ENCODE results near the gene SOX10. TPM values are rescaled to one million over a fixed set of nuclear protein-coding genes. Genes with fewer than 3 reads are reported as not detected.

SOX10 gene
- total RNA-seq, 1 donor from 2014 or later, result not detected

GRCh38 chr22:37973271-37974170 is 10.8 kb downstream of the SOX10 start:
- DNase-seq (ENCODE audit: low spot score), result no peak
- Mint-ChIP-seq H3K9me3 (no peaks in the 10 kb centered on the region), H3K27ac (no peak overlapping the region), H3K4me1 (ENCODE audit: low read depth) (no peaks in the 10 kb centered on the region), H3K4me3 (ENCODE audit: low read depth) (no peak overlapping the region), H3K27me3 (ENCODE audit: low read depth) (no peaks in the 10 kb centered on the region), H3K36me3 (ENCODE audit: low read depth) (peaks cover 6% of the 10 kb centered on the region)
- intact Hi-C loops (cut with micrococcal nuclease), result no loop called here

- H3K27ac Mint-ChIP-seq, result no peak overlapping the region
Observed at GRCh38 chr22:37972527-37972926, 11.8 kb downstream of the SOX10 start.

GRCh38 chr22:37971475-37972434 is 12.6 kb downstream of the SOX10 start:
- intact Hi-C loops (cut with micrococcal nuclease), result no loop called here
- Mint-ChIP-seq H3K36me3 (ENCODE audit: low read depth) (peaks cover 19% of the 10 kb centered on the region), H3K4me3 (ENCODE audit: low read depth) (no peak overlapping the region), H3K9me3 (no peaks in the 10 kb centered on the region), H3K27me3 (ENCODE audit: low read depth) (no peaks in the 10 kb centered on the region), H3K27ac (no peak overlapping the region), H3K4me1 (ENCODE audit: low read depth) (no peaks in the 10 kb centered on the region)
- no peak for DNase-seq (ENCODE audit: low spot score)

More at GRCh38 chr22:37972527-37972926, 11.8 kb downstream of the SOX10 start:
- no peaks in the 10 kb centered on the region for H3K4me1 Mint-ChIP-seq (ENCODE audit: low read depth)
- intact Hi-C loops (cut with micrococcal nuclease), result no loop called here
- H3K9me3 Mint-ChIP-seq, result no peaks in the 10 kb centered on the region
- H3K4me3 Mint-ChIP-seq (ENCODE audit: low read depth), result no peak overlapping the region
- no peak for DNase-seq (ENCODE audit: low spot score)
- peaks cover 13% of the 10 kb centered on the region for H3K36me3 Mint-ChIP-seq (ENCODE audit: low read depth)
- no peaks in the 10 kb centered on the region for H3K27me3 Mint-ChIP-seq (ENCODE audit: low read depth)

DNA sequence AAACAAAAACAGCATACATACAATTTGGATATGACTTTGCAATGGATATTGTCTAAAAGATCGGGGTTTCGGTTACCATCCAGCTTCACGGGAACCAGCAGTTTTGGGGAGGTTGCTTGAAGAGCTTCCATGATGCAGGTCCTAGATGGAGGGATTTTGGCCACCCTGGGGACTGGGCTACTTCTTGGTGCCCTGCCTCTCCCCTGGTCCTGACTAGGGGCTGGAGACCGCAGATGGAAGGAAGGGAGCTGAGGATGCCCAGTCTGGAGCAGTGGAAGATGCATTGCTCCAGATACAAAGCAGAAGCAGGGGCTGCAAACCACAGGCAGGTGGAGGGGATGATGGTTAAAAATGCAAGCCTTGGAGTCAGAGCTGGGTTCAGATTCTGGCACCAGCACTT is 13.5 kb downstream of the SOX10 start:
- no peak overlapping the region for H3K27ac Mint-ChIP-seq
- intact Hi-C loops (cut with micrococcal nuclease), result no loop called here
- no peaks in the 10 kb centered on the region for H3K4me1 Mint-ChIP-seq (ENCODE audit: low read depth)
- no peak for DNase-seq (ENCODE audit: low spot score)
- no peak overlapping the region for H3K4me3 Mint-ChIP-seq (ENCODE audit: low read depth)
- no peaks in the 10 kb centered on the region for H3K27me3 Mint-ChIP-seq (ENCODE audit: low read depth)
- no peaks in the 10 kb centered on the region for H3K9me3 Mint-ChIP-seq
- H3K36me3 Mint-ChIP-seq (ENCODE audit: low read depth), result peaks cover 23% of the 10 kb centered on the region

DNA sequence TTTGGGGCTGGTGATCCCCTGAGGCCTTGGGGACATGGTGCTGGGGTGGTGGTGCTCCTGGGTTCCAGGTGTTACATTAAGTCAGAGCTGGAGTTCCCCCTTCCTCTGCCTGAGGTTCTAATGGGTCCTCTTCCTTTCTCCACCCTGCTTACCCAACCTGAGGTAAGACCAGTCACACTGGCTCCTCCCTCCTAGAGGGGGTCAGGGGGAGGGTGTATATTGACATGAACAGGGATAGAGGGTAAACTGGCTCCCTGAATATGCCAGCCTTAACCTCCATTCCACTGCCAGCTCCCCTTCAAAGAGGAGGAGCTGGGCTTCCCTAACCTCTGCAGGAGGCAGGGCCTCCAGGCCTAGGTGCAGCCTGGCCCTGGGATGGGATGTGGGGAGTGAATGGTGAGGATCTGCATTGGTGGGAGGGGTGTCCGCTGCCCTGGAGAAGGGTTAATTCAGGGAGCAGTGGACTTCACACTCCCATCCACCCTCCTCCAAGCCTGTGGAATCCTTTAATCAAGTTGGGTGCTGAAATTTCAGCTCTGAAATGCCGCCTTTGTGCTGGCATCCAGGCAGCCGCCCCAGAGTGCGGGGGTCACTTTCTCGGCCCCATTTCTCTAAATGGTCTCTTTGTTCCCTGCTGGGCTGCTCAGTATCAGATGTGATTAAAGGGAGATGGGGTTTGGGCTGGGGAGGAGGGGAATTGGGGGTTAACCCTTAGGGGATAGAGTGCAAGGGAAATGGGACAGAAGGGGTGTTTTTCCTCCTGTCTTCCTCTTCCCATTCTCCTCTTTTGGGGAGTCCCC is 15.7 kb downstream of the SOX10 start:
- Mint-ChIP-seq H3K4me1 (ENCODE audit: low read depth) (no peaks in the 10 kb centered on the region), H3K9me3 (no peaks in the 10 kb centered on the region), H3K27ac (no peak overlapping the region), H3K27me3 (ENCODE audit: low read depth) (no peaks in the 10 kb centered on the region), H3K4me3 (ENCODE audit: low read depth) (no peak overlapping the region), H3K36me3 (ENCODE audit: low read depth) (peaks cover 28% of the 10 kb centered on the region)
- DNase-seq (ENCODE audit: low spot score), result no peak
- intact Hi-C loops (cut with micrococcal nuclease), result no loop called here

- no peaks in the 10 kb centered on the region for H3K4me1 Mint-ChIP-seq (ENCODE audit: low read depth)
- H3K9me3 Mint-ChIP-seq, result no peaks in the 10 kb centered on the region
- no peaks in the 10 kb centered on the region for H3K27me3 Mint-ChIP-seq (ENCODE audit: low read depth)
- intact Hi-C loops (cut with micrococcal nuclease), result no loop called here
- no peak overlapping the region for H3K27ac Mint-ChIP-seq
- DNase-seq (ENCODE audit: low spot score), result no peak
- no peak overlapping the region for H3K4me3 Mint-ChIP-seq (ENCODE audit: low read depth)
- H3K36me3 Mint-ChIP-seq (ENCODE audit: low read depth), result peaks cover 28% of the 10 kb centered on the region
Observed at GRCh38 chr22:37967637-37968451, 16.5 kb downstream of the SOX10 start.

DNA sequence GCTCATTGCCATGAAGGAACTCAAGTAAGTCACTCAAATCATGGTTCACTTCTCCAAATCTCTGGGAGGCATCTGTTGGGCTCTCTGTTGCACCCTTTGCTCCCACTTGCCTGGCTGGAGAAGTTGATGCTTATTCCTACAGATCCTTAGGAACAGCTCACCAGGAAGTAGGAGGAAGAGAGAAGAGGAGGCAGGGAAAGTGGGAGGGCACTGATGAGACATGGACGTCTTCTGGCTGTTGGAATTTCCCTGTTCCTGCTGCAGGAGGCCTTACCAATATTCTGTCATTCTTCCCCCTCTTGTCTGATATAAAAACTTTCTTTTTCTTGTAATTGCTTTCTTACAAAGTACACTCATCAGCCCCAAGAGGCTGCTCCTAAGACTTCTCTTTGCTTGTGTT is 17.2 kb downstream of the SOX10 start:
- intact Hi-C loops (cut with micrococcal nuclease), result no loop called here
- Mint-ChIP-seq H3K4me1 (ENCODE audit: low read depth) (no peaks in the 10 kb centered on the region), H3K4me3 (ENCODE audit: low read depth) (no peak overlapping the region), H3K9me3 (no peaks in the 10 kb centered on the region), H3K27me3 (ENCODE audit: low read depth) (no peaks in the 10 kb centered on the region), H3K36me3 (ENCODE audit: low read depth) (peaks cover 31% of the 10 kb centered on the region), H3K27ac (no peak overlapping the region)
- no peak for DNase-seq (ENCODE audit: low spot score)

- Mint-ChIP-seq H3K27me3 (ENCODE audit: low read depth) (no peaks in the 10 kb centered on the region), H3K27ac (no peak overlapping the region), H3K9me3 (no peaks in the 10 kb centered on the region), H3K4me1 (ENCODE audit: low read depth) (no peaks in the 10 kb centered on the region), H3K36me3 (ENCODE audit: low read depth) (peaks cover 40% of the 10 kb centered on the region), H3K4me3 (ENCODE audit: low read depth) (no peak overlapping the region)
- DNase-seq (ENCODE audit: low spot score), result no peak
- intact Hi-C loops (cut with micrococcal nuclease), result no loop called here
Observed at GRCh38 chr22:37965940-37966664, 18.3 kb downstream of the SOX10 start.

DNA sequence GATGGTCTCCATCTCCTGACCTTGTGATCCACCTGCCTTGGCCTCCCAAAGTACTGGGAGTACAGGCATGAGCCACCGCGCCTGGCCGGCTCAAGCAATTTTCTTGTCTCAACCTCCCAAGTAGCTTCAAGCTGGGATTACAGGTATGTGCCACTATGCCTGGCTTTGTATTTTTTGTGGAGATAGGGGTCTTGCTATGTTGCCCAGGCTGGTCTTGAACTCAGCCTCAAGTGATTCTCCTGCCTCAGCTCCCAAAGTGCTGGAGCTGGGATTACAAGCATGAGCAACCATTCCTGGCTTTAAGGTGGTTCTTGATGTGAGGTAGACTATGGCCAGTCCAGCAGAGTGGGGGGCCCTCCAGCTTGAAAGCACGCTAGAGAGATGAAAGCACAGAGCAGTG is 23.3 kb downstream of the SOX10 start:
- peaks cover 61% of the 10 kb centered on the region for H3K36me3 Mint-ChIP-seq (ENCODE audit: low read depth)

GRCh38 chr22:37959231-37959825 is 25.0 kb downstream of the SOX10 start:
- no peak overlapping the region for H3K27ac Mint-ChIP-seq
- H3K4me1 Mint-ChIP-seq (ENCODE audit: low read depth), result peaks cover 9% of the 10 kb centered on the region

More for the DNA sequence above, 23.3 kb downstream of the SOX10 start:
- H3K27me3 Mint-ChIP-seq (ENCODE audit: low read depth), result no peaks in the 10 kb centered on the region
- H3K27ac Mint-ChIP-seq, result no peak overlapping the region
- intact Hi-C loops (cut with micrococcal nuclease), result no loop called here
- no peak for DNase-seq (ENCODE audit: low spot score)
- no peaks in the 10 kb centered on the region for H3K9me3 Mint-ChIP-seq
- H3K4me3 Mint-ChIP-seq (ENCODE audit: low read depth), result no peak overlapping the region
- peaks cover 2% of the 10 kb centered on the region for H3K4me1 Mint-ChIP-seq (ENCODE audit: low read depth)

DNA sequence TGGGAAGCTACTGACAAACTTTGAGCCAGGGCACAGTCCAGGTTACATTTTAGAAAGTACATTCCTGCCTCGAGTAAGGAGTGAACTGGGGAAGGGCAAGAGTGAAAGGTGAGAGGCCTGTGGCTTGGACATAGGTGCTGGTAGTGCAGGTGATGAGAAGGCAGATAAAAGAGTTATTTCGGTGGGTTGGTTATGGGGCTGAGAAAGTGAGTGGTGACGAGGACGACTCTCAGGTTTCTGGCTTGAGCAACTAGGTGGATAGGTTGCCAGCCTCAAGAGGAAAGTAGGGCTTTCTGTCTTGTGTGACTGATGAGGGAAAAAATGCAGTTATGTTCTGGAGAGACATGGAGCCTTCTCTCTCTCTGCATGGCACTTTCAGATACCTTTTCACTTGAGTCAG is 27.1 kb downstream of the SOX10 start:
- Mint-ChIP-seq H3K4me3 (ENCODE audit: low read depth) (no peak overlapping the region), H3K27me3 (ENCODE audit: low read depth) (peaks cover 6% of the 10 kb centered on the region), H3K4me1 (ENCODE audit: low read depth) (peaks cover 18% of the 10 kb centered on the region), H3K9me3 (no peaks in the 10 kb centered on the region), H3K36me3 (ENCODE audit: low read depth) (peaks cover 54% of the 10 kb centered on the region), H3K27ac (no peak overlapping the region)
- no peak for DNase-seq (ENCODE audit: low spot score)
- intact Hi-C loops (cut with micrococcal nuclease), result no loop called here

More at GRCh38 chr22:37959231-37959825, 25.0 kb downstream of the SOX10 start:
- no peak for DNase-seq (ENCODE audit: low spot score)
- H3K9me3 Mint-ChIP-seq, result no peaks in the 10 kb centered on the region
- no peak overlapping the region for H3K4me3 Mint-ChIP-seq (ENCODE audit: low read depth)
- H3K27me3 Mint-ChIP-seq (ENCODE audit: low read depth), result no peaks in the 10 kb centered on the region
- H3K36me3 Mint-ChIP-seq (ENCODE audit: low read depth), result peaks cover 60% of the 10 kb centered on the region
- intact Hi-C loops (cut with micrococcal nuclease), result no loop called here
